Neutrophil (primary cell): ENCODE results near the gene SLCO2B1.

ENCODE experiments used
- H3K27ac ChIP-seq: fragments of 200-600 bp; sonication (generic); 2 replicates; pipeline ENCODE4 v1.5.1; 2016; ENCODE audit warnings: mild to moderate bottlenecking, moderate library complexity
- H3K27me3 ChIP-seq: fragments of 200-600 bp; sonication (generic); 2 replicates; pipeline ENCODE4 v1.6.0; 2016; ENCODE audit warnings: mild to moderate bottlenecking
- H3K36me3 ChIP-seq: fragments of 200-600 bp; sonication (generic); 2 replicates; pipeline ENCODE4 v1.5.1; 2017
- H3K4me1 ChIP-seq, 2 experiments: fragments of 200-600 bp in 1 of 2; sonication (generic) in 1 of 2; 1 replicate in 1 of 2; 2 replicates in 1 of 2; pipeline versions ENCODE4 v1.5.1 to v1.6.1; 2013 to 2016; ENCODE audit warnings: low read depth in 1 of 2, low read length in 1 of 2, mild to moderate bottlenecking in 1 of 2, moderate library complexity in 1 of 2; ENCODE audit not compliant: control insufficient read depth in 1 of 2, insufficient read depth in 1 of 2
- H3K4me3 ChIP-seq, 2 experiments: fragments of 200-600 bp in 1 of 2; sonication (generic) in 1 of 2; 1 replicate in 1 of 2; 2 replicates in 1 of 2; pipeline ENCODE4 v1.5.1; 2013 to 2016; ENCODE audit warnings: low read depth in 1 of 2, low read length in 1 of 2, mild to moderate bottlenecking in 1 of 2, moderate library complexity in 1 of 2
- H3K9me3 ChIP-seq: fragments of 200-600 bp; sonication (generic); 2 replicates; pipeline ENCODE4 v1.5.1; 2016
- TF ChIP-seq, protein P1 (sequence below): fragments of 200-600 bp; sonication (generic); IDR thresholded peaks from 2 replicates; pipeline ENCODE4 v1.5.1; 2016; ENCODE audit warnings: antibody characterized with exemption

The SLCO2B1 gene

GRCh38 chr11:75151346-75152047 lies 590 bp downstream of the SLCO2B1 start:
- Histone ChIP-seq H3K9me3 (no peaks in the 10 kb centered on the region), H3K4me1 (no peaks in the 10 kb centered on the region), H3K36me3 (no peaks in the 10 kb centered on the region), H3K27ac (no peak overlapping the region), H3K27me3 (peaks cover 23% of the 10 kb centered on the region), H3K4me3 (no peak overlapping the region)
- TF ChIP-seq, protein P1, sequence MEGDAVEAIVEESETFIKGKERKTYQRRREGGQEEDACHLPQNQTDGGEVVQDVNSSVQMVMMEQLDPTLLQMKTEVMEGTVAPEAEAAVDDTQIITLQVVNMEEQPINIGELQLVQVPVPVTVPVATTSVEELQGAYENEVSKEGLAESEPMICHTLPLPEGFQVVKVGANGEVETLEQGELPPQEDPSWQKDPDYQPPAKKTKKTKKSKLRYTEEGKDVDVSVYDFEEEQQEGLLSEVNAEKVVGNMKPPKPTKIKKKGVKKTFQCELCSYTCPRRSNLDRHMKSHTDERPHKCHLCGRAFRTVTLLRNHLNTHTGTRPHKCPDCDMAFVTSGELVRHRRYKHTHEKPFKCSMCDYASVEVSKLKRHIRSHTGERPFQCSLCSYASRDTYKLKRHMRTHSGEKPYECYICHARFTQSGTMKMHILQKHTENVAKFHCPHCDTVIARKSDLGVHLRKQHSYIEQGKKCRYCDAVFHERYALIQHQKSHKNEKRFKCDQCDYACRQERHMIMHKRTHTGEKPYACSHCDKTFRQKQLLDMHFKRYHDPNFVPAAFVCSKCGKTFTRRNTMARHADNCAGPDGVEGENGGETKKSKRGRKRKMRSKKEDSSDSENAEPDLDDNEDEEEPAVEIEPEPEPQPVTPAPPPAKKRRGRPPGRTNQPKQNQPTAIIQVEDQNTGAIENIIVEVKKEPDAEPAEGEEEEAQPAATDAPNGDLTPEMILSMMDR: no peak

DNA sequence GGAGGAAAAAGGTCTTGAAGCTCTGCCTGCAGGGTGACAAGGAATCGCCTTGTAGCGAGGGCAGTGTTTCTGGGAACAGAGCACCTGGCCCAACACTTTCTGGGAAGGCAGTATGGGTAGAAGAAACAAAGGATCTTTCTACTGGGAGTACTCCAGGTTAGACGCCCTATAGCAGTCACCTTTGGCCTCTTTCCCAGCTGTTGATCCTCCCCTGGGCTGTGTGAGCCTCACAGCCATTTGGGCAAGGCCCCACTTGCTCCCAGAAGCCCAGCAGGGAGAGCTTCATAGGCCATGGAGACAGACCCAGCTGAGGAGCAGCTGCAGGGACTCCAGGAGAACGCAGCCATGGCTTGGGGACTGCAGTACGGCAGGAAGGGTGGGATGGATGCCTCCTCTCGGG lies 1.2 kb downstream of the SLCO2B1 start:
- TF ChIP-seq, protein P1: no peak
- Histone ChIP-seq H3K9me3 (no peaks in the 10 kb centered on the region), H3K4me3 (no peak overlapping the region), H3K27me3 (peaks cover 23% of the 10 kb centered on the region), H3K36me3 (no peaks in the 10 kb centered on the region), H3K27ac (no peak overlapping the region), H3K4me1 (no peaks in the 10 kb centered on the region)

DNA sequence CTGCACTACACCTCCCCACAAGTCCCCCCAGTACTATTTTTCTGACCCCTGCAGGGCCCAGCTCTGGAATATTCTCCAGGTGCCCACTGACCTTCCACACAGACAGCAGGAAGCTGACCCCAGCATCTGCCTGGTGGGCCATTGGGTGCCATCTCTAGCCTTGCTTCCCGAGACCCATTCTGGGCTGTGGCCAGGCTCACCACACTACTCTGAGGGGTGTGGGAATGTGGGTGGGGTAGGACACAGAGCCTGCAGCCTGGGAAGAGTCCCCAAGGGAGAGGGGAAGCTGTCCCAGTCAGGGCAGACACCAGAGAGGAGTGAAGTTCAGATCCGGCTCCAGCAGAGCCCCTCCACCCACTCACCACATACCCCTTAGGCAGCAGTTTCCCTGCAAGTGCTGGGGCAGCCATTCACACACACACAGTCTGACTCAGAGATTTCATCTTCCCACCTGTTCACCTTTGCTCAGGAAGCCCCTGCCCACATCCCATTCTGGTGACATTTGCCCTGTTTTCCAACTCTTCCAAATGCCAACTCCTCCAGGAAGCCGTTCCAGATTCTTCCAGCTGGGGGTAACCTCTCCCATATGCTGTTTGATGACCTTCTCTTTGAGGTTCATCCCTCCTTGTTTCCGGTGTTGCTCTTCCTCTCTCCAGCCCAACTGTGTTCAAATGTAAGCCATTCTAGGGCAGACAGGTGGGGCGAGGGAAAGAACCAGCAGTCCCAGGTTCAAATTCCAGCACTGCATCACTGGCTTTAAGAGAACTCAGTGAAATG lies 1.9 kb downstream of the SLCO2B1 start:
- Histone ChIP-seq H3K27ac (no peak overlapping the region), H3K4me1 (no peaks in the 10 kb centered on the region), H3K9me3 (no peaks in the 10 kb centered on the region), H3K4me3 (no peak overlapping the region), H3K36me3 (no peaks in the 10 kb centered on the region), H3K27me3 (peaks cover 23% of the 10 kb centered on the region)
- TF ChIP-seq, protein P1: no peak

DNA sequence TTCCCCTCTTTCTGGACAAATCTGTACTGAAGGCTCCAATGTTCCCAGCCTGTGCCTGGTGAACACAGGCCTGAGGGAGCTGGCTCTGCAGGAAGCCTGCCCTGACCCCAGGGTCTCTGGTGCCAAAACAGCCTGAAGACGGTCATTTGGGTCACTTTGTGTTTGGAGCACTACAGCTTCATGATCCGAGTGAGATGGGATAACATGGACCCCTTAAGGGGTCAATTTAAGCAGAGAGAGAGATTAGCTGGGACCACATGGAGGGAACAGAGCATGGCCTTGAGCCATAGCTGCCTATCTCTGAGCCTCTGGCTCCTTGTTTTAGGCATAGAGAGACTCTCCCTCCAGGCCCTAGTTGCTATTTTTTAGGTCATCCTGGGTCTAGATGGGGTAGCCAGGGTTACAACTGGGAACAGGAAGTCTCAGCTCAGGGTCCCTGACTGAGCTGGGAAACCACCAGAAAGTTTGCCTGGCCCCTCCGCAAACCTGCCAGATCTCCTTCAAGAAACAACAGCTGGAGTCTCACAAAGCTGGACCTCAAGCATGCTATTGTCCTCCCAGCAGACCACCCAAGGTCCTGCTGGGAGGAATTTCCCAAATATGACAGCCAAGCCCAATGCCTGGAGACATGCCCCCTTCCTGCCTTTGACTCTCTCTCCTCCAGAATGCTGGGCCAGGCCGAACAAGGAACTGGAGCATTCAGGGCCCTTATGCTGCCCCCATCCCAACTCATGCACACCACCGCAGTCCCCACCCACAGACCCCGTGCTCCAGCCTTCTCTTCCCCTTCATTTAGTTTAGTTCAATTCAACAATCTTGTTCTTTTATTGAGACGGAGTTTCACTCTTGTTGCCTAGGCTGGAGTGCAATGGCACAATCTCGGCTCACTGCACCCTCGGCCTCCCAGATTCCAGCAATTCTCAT lies 4.0 kb downstream of the SLCO2B1 start:
- TF ChIP-seq, protein P1: no peak

GRCh38 chr11:75155570-75156422 lies 4.9 kb downstream of the SLCO2B1 start:
- H3K4me3 ChIP-seq: no peak overlapping the region
- peaks cover 28% of the 10 kb centered on the region for H3K27me3 ChIP-seq
- H3K9me3 ChIP-seq: no peaks in the 10 kb centered on the region
- TF ChIP-seq, protein P1: no peak
- H3K36me3 ChIP-seq: no peaks in the 10 kb centered on the region
- no peaks in the 10 kb centered on the region for H3K4me1 ChIP-seq
- H3K27ac ChIP-seq: no peak overlapping the region

More for the DNA sequence above, 4.0 kb downstream of the SLCO2B1 start:
- H3K36me3 ChIP-seq: no peaks in the 10 kb centered on the region
- H3K27ac ChIP-seq: no peak overlapping the region
- no peaks in the 10 kb centered on the region for H3K9me3 ChIP-seq
- H3K4me1 ChIP-seq: no peaks in the 10 kb centered on the region
- H3K27me3 ChIP-seq: peaks cover 27% of the 10 kb centered on the region
- no peak overlapping the region for H3K4me3 ChIP-seq
